GM19452 (cell line): Measurements from ENCODE around the gene ARHGEF28.

Experiments
- ATAC-seq: cut with Tn5 transposase; IDR thresholded peaks from one replicate; pipeline ENCODE4 v1.9.1; 2021; ENCODE audit not compliant: unreplicated experiment

The ARHGEF28 gene

GRCh38 chr5:73851471-73852181, 225.6 kb downstream of the ARHGEF28 start:
- no peak for ATAC-seq

GRCh38 chr5:73853091-73853490, 227.1 kb downstream of the ARHGEF28 start:
- ATAC-seq = no peak

GRCh38 chr5:73856997-73857396, 231.0 kb downstream of the ARHGEF28 start:
- ATAC-seq = no peak

GRCh38 chr5:73857446-73857845, 231.4 kb downstream of the ARHGEF28 start:
- ATAC-seq = no peak

- no peak for ATAC-seq
These were observed 232.1 kb downstream of the ARHGEF28 start for GRCh38 chr5:73858054-73858453.

- no peak for ATAC-seq
These were observed 232.8 kb downstream of the ARHGEF28 start for GRCh38 chr5:73858776-73859175.

- ATAC-seq = no peak
These were observed 233.7 kb downstream of the ARHGEF28 start for GRCh38 chr5:73859696-73860095.

- ATAC-seq = no peak
These were observed 235.5 kb downstream of the ARHGEF28 start for GRCh38 chr5:73861313-73861988.

- no peak for ATAC-seq
These were observed 236.8 kb downstream of the ARHGEF28 start for GRCh38 chr5:73862796-73863195.

GRCh38 chr5:73863876-73864275, 237.9 kb downstream of the ARHGEF28 start:
- no peak for ATAC-seq

- ATAC-seq = no peak
These were observed 239.3 kb downstream of the ARHGEF28 start for GRCh38 chr5:73865315-73865714.

GRCh38 chr5:73867345-73868335, 241.6 kb downstream of the ARHGEF28 start:
- ATAC-seq = no peak

- ATAC-seq = no peak
These were observed 257.6 kb downstream of the ARHGEF28 start for GRCh38 chr5:73883646-73884045.

- ATAC-seq = no peak
These were observed 261.7 kb downstream of the ARHGEF28 start for GRCh38 chr5:73887688-73888087.

GRCh38 chr5:73890569-73890968, 264.6 kb downstream of the ARHGEF28 start:
- ATAC-seq = no peak

- ATAC-seq = no peak
These were observed 266.2 kb downstream of the ARHGEF28 start for GRCh38 chr5:73892218-73892617.

- no peak for ATAC-seq
These were observed 266.8 kb downstream of the ARHGEF28 start for GRCh38 chr5:73892806-73893205.

- ATAC-seq = no peak
These were observed 267.8 kb downstream of the ARHGEF28 start for GRCh38 chr5:73893813-73894212.

GRCh38 chr5:73894860-73895259, 268.9 kb downstream of the ARHGEF28 start:
- no peak for ATAC-seq

- no peak for ATAC-seq
These were observed 269.5 kb downstream of the ARHGEF28 start for GRCh38 chr5:73895471-73895870.

- no peak for ATAC-seq
These were observed 270.1 kb downstream of the ARHGEF28 start for GRCh38 chr5:73896097-73896496.
